Type B pancreatic cell (in vitro differentiated cells): Measurements from ENCODE around the gene SAPCD2. TPM values are rescaled to one million over a fixed set of nuclear protein-coding genes. Genes with fewer than 3 reads are reported as not detected.

ENCODE experiments used
- DNase-seq: peaks from one replicate; pipeline ENCODE4 v3.0.0; 2021; ENCODE audit warnings: mixed read lengths; ENCODE audit not compliant: unreplicated experiment; ENCODE audit errors: extremely low spot score
- H3K27ac Mint-ChIP-seq: 2 replicates; pipeline ENCODE4 v1.8.0; 2021; ENCODE audit warnings: mild to moderate bottlenecking, mixed read lengths
- H3K27me3 Mint-ChIP-seq: 2 replicates; pipeline ENCODE4 v1.8.0; 2021; ENCODE audit warnings: mixed read lengths
- H3K36me3 Mint-ChIP-seq: 2 replicates; pipeline ENCODE4 v1.8.0; 2021; ENCODE audit warnings: mixed read lengths
- H3K4me1 Mint-ChIP-seq: one replicate; pipeline ENCODE4 v1.8.0; 2021; ENCODE audit warnings: mixed read lengths; ENCODE audit not compliant: unreplicated experiment
- H3K4me3 Mint-ChIP-seq: 2 replicates; pipeline ENCODE4 v1.8.0; 2021; ENCODE audit warnings: mild to moderate bottlenecking, mixed read lengths
- H3K9me3 Mint-ChIP-seq: 2 replicates; pipeline ENCODE4 v1.8.0; 2021; ENCODE audit warnings: mixed read lengths
- CTCF ChIP-seq: fragments of 200-600 bp; sonication (generic); conservative IDR thresholded peaks from 2 replicates; pipeline ENCODE4 v1.5.0; 2021; ENCODE audit warnings: antibody characterized with exemption, mild to moderate bottlenecking
- total RNA-seq: library from RNA; stranded (reverse); gene quantifications from 2 replicates; pipeline ENCODE4 v1.2.1, GENCODE V29; 2021; ENCODE audit warnings: low replicate concordance

The SAPCD2 gene
- total RNA-seq, 1 donor from 2014 or later: 19.1 TPM

GRCh38 chr9:137109250-137110146 lies 39.1 kb upstream of the SAPCD2 start:
- H3K36me3 Mint-ChIP-seq: no peaks in the 10 kb centered on the region
- no peaks in the 10 kb centered on the region for H3K9me3 Mint-ChIP-seq
- H3K4me3 Mint-ChIP-seq: no peak overlapping the region

GRCh38 chr9:137108608-137109249 lies 38.4 kb upstream of the SAPCD2 start:
- Mint-ChIP-seq H3K4me1 (no peaks in the 10 kb centered on the region), H3K36me3 (peaks cover 5% of the 10 kb centered on the region), H3K27ac (no peak overlapping the region), H3K27me3 (no peaks in the 10 kb centered on the region), H3K4me3 (no peak overlapping the region), H3K9me3 (no peaks in the 10 kb centered on the region)
- no peak for DNase-seq
- TF ChIP-seq CTCF: no peak

More at GRCh38 chr9:137109250-137110146, 39.1 kb upstream of the SAPCD2 start:
- H3K27ac Mint-ChIP-seq: no peak overlapping the region
- no peaks in the 10 kb centered on the region for H3K27me3 Mint-ChIP-seq
- no peaks in the 10 kb centered on the region for H3K4me1 Mint-ChIP-seq
- DNase-seq: no peak
- TF ChIP-seq CTCF: no peak

- Mint-ChIP-seq H3K4me1 (no peaks in the 10 kb centered on the region), H3K4me3 (no peak overlapping the region), H3K9me3 (no peaks in the 10 kb centered on the region), H3K27ac (no peak overlapping the region), H3K27me3 (no peaks in the 10 kb centered on the region), H3K36me3 (peaks cover 7% of the 10 kb centered on the region)
- TF ChIP-seq CTCF: no peak
- DNase-seq: no peak
Observed at GRCh38 chr9:137107982-137108381, 37.6 kb upstream of the SAPCD2 start.

- no peak for DNase-seq
- no peaks in the 10 kb centered on the region for H3K4me1 Mint-ChIP-seq
- no peak overlapping the region for H3K27ac Mint-ChIP-seq
- H3K36me3 Mint-ChIP-seq: peaks cover 7% of the 10 kb centered on the region
- no peaks in the 10 kb centered on the region for H3K27me3 Mint-ChIP-seq
- no peaks in the 10 kb centered on the region for H3K9me3 Mint-ChIP-seq
- TF ChIP-seq CTCF: no peak
- H3K4me3 Mint-ChIP-seq: no peak overlapping the region
Observed at GRCh38 chr9:137107312-137107921, 37.1 kb upstream of the SAPCD2 start.

GRCh38 chr9:137106662-137107250 lies 36.4 kb upstream of the SAPCD2 start:
- no peak for TF ChIP-seq CTCF
- Mint-ChIP-seq H3K27me3 (no peaks in the 10 kb centered on the region), H3K9me3 (no peaks in the 10 kb centered on the region), H3K4me3 (no peak overlapping the region), H3K4me1 (no peaks in the 10 kb centered on the region), H3K27ac (no peak overlapping the region), H3K36me3 (peaks cover 7% of the 10 kb centered on the region)
- no peak for DNase-seq
